Ishikawa (cell line): Measurements from ENCODE around the gene FGD5.

Experiments used
- CEBPB ChIP-seq: IDR thresholded peaks from 2 replicates; pipeline ENCODE4 v1.6.1; 2012
- CREB1 ChIP-seq: IDR thresholded peaks from 2 replicates; pipeline ENCODE4 v1.6.1; 2012; ENCODE audit warnings: low read depth
- EGR1 ChIP-seq: IDR thresholded peaks from 2 replicates; pipeline ENCODE4 v1.6.1; 2012
- EP300 ChIP-seq: IDR thresholded peaks from 2 replicates; pipeline ENCODE4 v1.6.1; 2012; ENCODE audit warnings: borderline replicate concordance
- FOXM1 ChIP-seq: IDR thresholded peaks from 2 replicates; pipeline ENCODE4 v1.6.1; 2012; ENCODE audit warnings: low read depth, borderline replicate concordance
- NFIC ChIP-seq: IDR thresholded peaks from 2 replicates; pipeline ENCODE4 v1.6.1; 2012
- RAD21 ChIP-seq: IDR thresholded peaks from 2 replicates; pipeline ENCODE4 v1.6.1; 2012; ENCODE audit warnings: low read depth
- TAF1 ChIP-seq: IDR thresholded peaks from 2 replicates; pipeline ENCODE4 v1.6.1; 2012; ENCODE audit warnings: low read depth, mild to moderate bottlenecking
- TCF12 ChIP-seq: IDR thresholded peaks from 2 replicates; pipeline ENCODE4 v1.6.1; 2012; ENCODE audit warnings: low read depth
- TEAD4 ChIP-seq: IDR thresholded peaks from 2 replicates; pipeline ENCODE4 v1.6.1; 2012
- YY1 ChIP-seq: IDR thresholded peaks from 2 replicates; pipeline ENCODE4 v1.6.1; 2012; ENCODE audit warnings: low read depth
- ZBTB7A ChIP-seq: IDR thresholded peaks from 2 replicates; pipeline ENCODE4 v1.6.1; 2012; ENCODE audit warnings: low read depth
- TF ChIP-seq, protein P1 (sequence below): IDR thresholded peaks from 2 replicates; pipeline ENCODE4 v1.6.1; 2012
- TF ChIP-seq, protein P2 (sequence below): IDR thresholded peaks from 2 replicates; pipeline ENCODE4 v1.6.1; 2012; ENCODE audit warnings: low read depth, mild to moderate bottlenecking
- TF ChIP-seq, protein P3 (sequence below): IDR thresholded peaks from 2 replicates; pipeline ENCODE4 v1.6.1; 2012

The FGD5 gene

DNA sequence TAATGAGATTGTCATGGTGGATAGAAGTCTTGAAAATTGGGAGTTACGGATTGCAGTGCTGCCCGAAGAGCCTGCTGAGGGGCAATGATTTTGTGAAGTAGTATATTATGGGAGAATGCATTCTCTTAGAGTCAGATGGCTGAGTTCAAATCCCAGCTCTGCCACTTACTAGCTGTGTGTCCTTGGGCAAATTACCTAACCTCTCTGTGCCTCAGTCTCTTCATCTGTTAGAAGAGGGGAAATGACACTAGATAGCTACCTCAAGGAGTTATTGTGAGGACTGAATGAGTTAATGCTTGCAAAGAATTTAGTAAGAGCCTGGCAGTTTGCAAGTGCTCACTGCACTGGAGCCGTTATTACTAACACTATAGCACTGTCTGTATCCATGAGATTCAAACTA lies 15.4 kb downstream of the FGD5 start:
- TF ChIP-seq FOXM1, result no peak
- TF ChIP-seq, protein P1, sequence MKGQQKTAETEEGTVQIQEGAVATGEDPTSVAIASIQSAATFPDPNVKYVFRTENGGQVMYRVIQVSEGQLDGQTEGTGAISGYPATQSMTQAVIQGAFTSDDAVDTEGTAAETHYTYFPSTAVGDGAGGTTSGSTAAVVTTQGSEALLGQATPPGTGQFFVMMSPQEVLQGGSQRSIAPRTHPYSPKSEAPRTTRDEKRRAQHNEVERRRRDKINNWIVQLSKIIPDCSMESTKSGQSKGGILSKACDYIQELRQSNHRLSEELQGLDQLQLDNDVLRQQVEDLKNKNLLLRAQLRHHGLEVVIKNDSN, result no peak
- TF ChIP-seq, protein P2, sequence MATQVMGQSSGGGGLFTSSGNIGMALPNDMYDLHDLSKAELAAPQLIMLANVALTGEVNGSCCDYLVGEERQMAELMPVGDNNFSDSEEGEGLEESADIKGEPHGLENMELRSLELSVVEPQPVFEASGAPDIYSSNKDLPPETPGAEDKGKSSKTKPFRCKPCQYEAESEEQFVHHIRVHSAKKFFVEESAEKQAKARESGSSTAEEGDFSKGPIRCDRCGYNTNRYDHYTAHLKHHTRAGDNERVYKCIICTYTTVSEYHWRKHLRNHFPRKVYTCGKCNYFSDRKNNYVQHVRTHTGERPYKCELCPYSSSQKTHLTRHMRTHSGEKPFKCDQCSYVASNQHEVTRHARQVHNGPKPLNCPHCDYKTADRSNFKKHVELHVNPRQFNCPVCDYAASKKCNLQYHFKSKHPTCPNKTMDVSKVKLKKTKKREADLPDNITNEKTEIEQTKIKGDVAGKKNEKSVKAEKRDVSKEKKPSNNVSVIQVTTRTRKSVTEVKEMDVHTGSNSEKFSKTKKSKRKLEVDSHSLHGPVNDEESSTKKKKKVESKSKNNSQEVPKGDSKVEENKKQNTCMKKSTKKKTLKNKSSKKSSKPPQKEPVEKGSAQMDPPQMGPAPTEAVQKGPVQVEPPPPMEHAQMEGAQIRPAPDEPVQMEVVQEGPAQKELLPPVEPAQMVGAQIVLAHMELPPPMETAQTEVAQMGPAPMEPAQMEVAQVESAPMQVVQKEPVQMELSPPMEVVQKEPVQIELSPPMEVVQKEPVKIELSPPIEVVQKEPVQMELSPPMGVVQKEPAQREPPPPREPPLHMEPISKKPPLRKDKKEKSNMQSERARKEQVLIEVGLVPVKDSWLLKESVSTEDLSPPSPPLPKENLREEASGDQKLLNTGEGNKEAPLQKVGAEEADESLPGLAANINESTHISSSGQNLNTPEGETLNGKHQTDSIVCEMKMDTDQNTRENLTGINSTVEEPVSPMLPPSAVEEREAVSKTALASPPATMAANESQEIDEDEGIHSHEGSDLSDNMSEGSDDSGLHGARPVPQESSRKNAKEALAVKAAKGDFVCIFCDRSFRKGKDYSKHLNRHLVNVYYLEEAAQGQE, result no peak
- no peak for TF ChIP-seq ZBTB7A
- TF ChIP-seq, protein P3, sequence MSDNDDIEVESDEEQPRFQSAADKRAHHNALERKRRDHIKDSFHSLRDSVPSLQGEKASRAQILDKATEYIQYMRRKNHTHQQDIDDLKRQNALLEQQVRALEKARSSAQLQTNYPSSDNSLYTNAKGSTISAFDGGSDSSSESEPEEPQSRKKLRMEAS, result no peak
- no peak for TF ChIP-seq EGR1
- TF ChIP-seq EP300, result no peak
- no peak for TF ChIP-seq TAF1
- no peak for TF ChIP-seq CEBPB
- TF ChIP-seq YY1, result no peak
- TF ChIP-seq NFIC, result no peak

DNA sequence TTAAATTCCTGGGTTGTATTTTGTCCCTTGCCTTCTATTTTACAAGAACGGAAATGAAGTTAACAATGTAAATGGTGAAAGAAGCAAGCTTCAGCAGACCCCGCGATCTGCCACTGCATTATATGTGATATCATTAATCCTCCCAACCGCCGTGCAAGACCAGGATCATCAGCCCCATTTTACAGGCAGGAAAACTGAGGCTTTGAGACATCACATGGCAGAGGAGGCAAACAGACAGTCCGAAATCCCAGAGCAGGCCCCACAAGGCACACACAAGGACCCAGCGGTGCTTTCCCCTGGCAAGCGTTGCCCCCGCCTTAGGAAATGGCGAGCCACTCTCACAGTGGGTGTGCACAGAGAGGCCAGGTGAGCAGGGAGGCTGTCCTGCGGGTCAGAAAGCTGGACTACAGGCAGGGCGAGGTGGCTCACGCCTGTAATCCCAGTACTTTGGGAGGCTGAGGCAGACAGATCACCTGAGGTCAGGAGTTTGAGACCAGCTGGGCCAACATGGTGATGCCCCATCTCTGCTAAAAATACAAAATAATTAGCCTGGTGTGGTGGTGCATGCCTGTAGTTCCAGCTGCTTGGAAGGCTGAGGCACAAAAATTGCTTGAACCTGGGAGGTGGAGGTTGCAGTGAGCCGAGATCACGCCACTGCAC lies 16.2 kb downstream of the FGD5 start:
- TF ChIP-seq, protein P2, result no peak
- no peak for TF ChIP-seq TAF1
- no peak for TF ChIP-seq TCF12
- no peak for TF ChIP-seq FOXM1
- TF ChIP-seq, protein P1, result no peak
- TF ChIP-seq EP300, result no peak
- no peak for TF ChIP-seq CREB1
- no peak for TF ChIP-seq TEAD4
- TF ChIP-seq YY1, result no peak
- no peak for TF ChIP-seq CEBPB
- TF ChIP-seq, protein P3, result no peak
- TF ChIP-seq EGR1, result no peak
- TF ChIP-seq NFIC, result no peak

DNA sequence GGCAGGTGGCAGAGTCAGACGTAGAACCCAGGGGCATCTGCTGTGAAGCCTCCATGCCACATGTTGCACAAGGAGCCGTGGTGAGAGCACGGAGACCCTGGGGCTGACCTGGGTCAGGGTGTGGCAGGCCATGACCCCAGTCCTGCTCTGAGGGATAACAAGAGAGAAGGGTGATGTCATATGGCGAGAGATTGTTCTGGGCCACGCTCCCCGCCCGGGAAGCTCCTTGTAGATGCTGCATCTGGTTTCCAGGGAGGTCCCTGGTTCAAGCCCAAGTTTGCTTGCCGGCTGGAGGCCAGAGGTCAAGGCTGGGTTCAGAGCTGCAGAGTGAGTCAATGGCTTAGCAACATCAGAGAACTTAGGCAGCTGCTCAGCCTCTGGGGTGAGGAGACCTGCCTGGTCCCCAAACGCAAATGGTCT lies 17.3 kb downstream of the FGD5 start:
- TF ChIP-seq FOXM1, result no peak
- no peak for TF ChIP-seq YY1
- TF ChIP-seq, protein P2, result no peak
- no peak for TF ChIP-seq RAD21
- TF ChIP-seq CEBPB, result no peak
- TF ChIP-seq, protein P3, result no peak
- no peak for TF ChIP-seq ZBTB7A
- no peak for TF ChIP-seq NFIC
- TF ChIP-seq TEAD4, result no peak
- TF ChIP-seq CREB1, result no peak
- TF ChIP-seq EGR1, result no peak
- no peak for TF ChIP-seq TAF1
- TF ChIP-seq, protein P1, result no peak
- no peak for TF ChIP-seq TCF12
- TF ChIP-seq EP300, result no peak
